ENCODE data around the gene RANBP2.

- TF ChIP-seq CTCF (IDR thresholded peaks at IDR 0.05): no peak
- TF ChIP-seq EZH2 (IDR thresholded peaks at IDR 0.05; ENCODE audit: borderline replicate concordance, insufficient read depth, low read depth, low read length, poor library complexity, severe bottlenecking): no peak
Measured at GRCh38 chr2:108787216-108787541, 67.9 kb downstream of the RANBP2 start.

Data from B cell (primary cell).